GM23338 (cell line): ENCODE results near the gene GPR142. TPM values are rescaled to one million over a fixed set of nuclear protein-coding genes. Genes with fewer than 3 reads are reported as not detected.
A peak's percentile ranks its signal among the peaks of the same experiment; 100 is the strongest.

ENCODE experiments used
- ATAC-seq: fragments of 200-7000 bp; cut with Tn5 transposase; 3 replicates; pipeline ENCODE4 v1.9.1; 2020
- DNase-seq: peaks from one replicate; pipeline ENCODE4 v3.0.0-alpha.2; 2015; ENCODE audit warnings: low spot score
- H2AFZ ChIP-seq: fragments of 200-600 bp; sonication (generic); 2 replicates; pipeline ENCODE4 v1.8.0; 2016; ENCODE audit warnings: antibody characterized with exemption, mild to moderate bottlenecking, moderate library complexity
- H3F3A ChIP-seq: fragments of 200-600 bp; sonication (generic); replicated peaks from 2 replicates; pipeline ENCODE4 v1.8.0; 2017; ENCODE audit warnings: antibody characterized with exemption, mixed run types, low read depth
- H3K27ac ChIP-seq: fragments of 200-600 bp; sonication (generic); 2 replicates; pipeline ENCODE4 v1.6.1; 2016; ENCODE audit warnings: low read depth
- H3K27me3 ChIP-seq: fragments of 200-600 bp; sonication (generic); 2 replicates; pipeline ENCODE4 v1.8.0; 2016; ENCODE audit warnings: mild to moderate bottlenecking, mixed run types, moderate library complexity; ENCODE audit not compliant: insufficient read depth
- H3K36me3 ChIP-seq: fragments of 200-600 bp; sonication (generic); 2 replicates; pipeline ENCODE4 v1.8.0; 2016; ENCODE audit warnings: mild to moderate bottlenecking; ENCODE audit not compliant: insufficient read depth
- H3K4me1 ChIP-seq: fragments of 200-600 bp; sonication (generic); 2 replicates; pipeline ENCODE4 v1.8.0; 2016; ENCODE audit warnings: mild to moderate bottlenecking, moderate library complexity; ENCODE audit not compliant: insufficient read depth
- H3K4me2 ChIP-seq: fragments of 200-600 bp; sonication (generic); 2 replicates; pipeline ENCODE4 v1.7.1; 2017; ENCODE audit warnings: mixed run types
- H3K4me3 ChIP-seq: fragments of 200-600 bp; sonication (generic); 2 replicates; pipeline ENCODE4 v1.6.1; 2016; ENCODE audit warnings: mixed run types
- H3K79me2 ChIP-seq: fragments of 200-600 bp; sonication (generic); replicated peaks from 2 replicates; pipeline ENCODE4 v1.8.0; 2017; ENCODE audit warnings: mild to moderate bottlenecking; ENCODE audit not compliant: insufficient read depth
- H3K9me2 ChIP-seq: fragments of 200-600 bp; sonication (generic); 2 replicates; pipeline ENCODE4 v1.8.0; 2017; ENCODE audit not compliant: insufficient read depth
- H4K20me1 ChIP-seq: fragments of 200-600 bp; sonication (generic); replicated peaks from 2 replicates; pipeline ENCODE4 v1.8.0; 2017; ENCODE audit warnings: mild to moderate bottlenecking; ENCODE audit not compliant: insufficient read depth
- H3K27ac Mint-ChIP-seq: 2 replicates; pipeline ENCODE4 v1.8.0; 2020; ENCODE audit warnings: inconsistent platforms, mild to moderate bottlenecking, moderate library complexity, mixed read lengths
- H3K27me3 Mint-ChIP-seq: 3 replicates; pipeline ENCODE4 v1.8.0; 2022; ENCODE audit warnings: low read depth, mild to moderate bottlenecking, moderate library complexity, mixed read lengths, inconsistent platforms; ENCODE audit not compliant: insufficient read depth, poor library complexity
- H3K36me3 Mint-ChIP-seq: 3 replicates; pipeline ENCODE4 v1.8.0; 2021; ENCODE audit warnings: low read depth, mild to moderate bottlenecking, inconsistent platforms, moderate library complexity, mixed read lengths
- H3K4me1 Mint-ChIP-seq: 3 replicates; pipeline ENCODE4 v1.8.0; 2020; ENCODE audit warnings: mild to moderate bottlenecking, inconsistent platforms, mixed read lengths
- H3K4me3 Mint-ChIP-seq: 3 replicates; pipeline ENCODE4 v1.8.0; 2021; ENCODE audit warnings: moderate library complexity, mild to moderate bottlenecking, inconsistent platforms, mixed read lengths
- H3K9me3 Mint-ChIP-seq: 3 replicates; pipeline ENCODE4 v1.8.0; 2020; ENCODE audit warnings: moderate library complexity, mild to moderate bottlenecking, inconsistent platforms, mixed read lengths
- CREB1 ChIP-seq: fragments of 250-450 bp; sonication (Bioruptor Pico); IDR thresholded peaks from 2 replicates; pipeline ENCODE4 v1.5.0; 2020; ENCODE audit warnings: low read depth, mild to moderate bottlenecking, moderate library complexity
- EZH2 ChIP-seq: fragments of 200-600 bp; sonication (generic); IDR thresholded peaks from one replicate; pipeline ENCODE4 v1.8.0; 2017; ENCODE audit warnings: antibody characterized with exemption, mild to moderate bottlenecking, low read depth; ENCODE audit not compliant: unreplicated experiment
- EZH2phosphoT487 ChIP-seq: fragments of 200-600 bp; sonication (generic); IDR thresholded peaks from one replicate; pipeline ENCODE4 v1.8.1; 2018; ENCODE audit warnings: antibody characterized with exemption; ENCODE audit not compliant: unreplicated experiment
- JUNB ChIP-seq: IDR thresholded peaks from one replicate; pipeline ENCODE4 v1.6.1; 2016; ENCODE audit warnings: antibody characterized with exemption; ENCODE audit not compliant: unreplicated experiment
- NANOG ChIP-seq: IDR thresholded peaks from 2 replicates; pipeline ENCODE4 v1.6.1; 2016; ENCODE audit warnings: antibody characterized with exemption, borderline replicate concordance
- POLR2AphosphoS5 ChIP-seq: IDR thresholded peaks from 2 replicates; pipeline ENCODE4 v1.6.1; 2016; ENCODE audit warnings: antibody characterized with exemption, low read depth
- STAT1 ChIP-seq: IDR thresholded peaks from one replicate; pipeline ENCODE4 v1.6.1; 2016; ENCODE audit warnings: antibody characterized with exemption; ENCODE audit not compliant: unreplicated experiment
- ZNF114 ChIP-seq: fragments of 250-450 bp; sonication (Bioruptor Pico); IDR thresholded peaks from 2 replicates; pipeline ENCODE4 v1.5.0; 2020; ENCODE audit warnings: mild to moderate bottlenecking, moderate library complexity
- ZNF331 ChIP-seq: fragments of 250-450 bp; sonication (Bioruptor Pico); IDR thresholded peaks from 2 replicates; pipeline ENCODE4 v1.5.0; 2020; ENCODE audit warnings: low read depth, mild to moderate bottlenecking, moderate library complexity
- polyA plus RNA-seq: library from polyadenylated mRNA; unstranded; fragments of >200 nt; fragmentation: Nextera tagmentation; extraction: Ambion mirVana; gene quantifications from 2 replicates; pipeline ENCODE4 v1.2.1, GENCODE V29; 2016
- total RNA-seq: library from RNA; depleted of rRNA; stranded (reverse); fragments of >200 nt; shearing (Covaris generic); gene quantifications from 2 replicates; pipeline ENCODE4 v1.2.3, GENCODE V29; 2014
- TF ChIP-seq, protein P1 (sequence below), 2 experiments: fragments of 200-600 bp in 1 of 2; sonication (generic) in 1 of 2; conservative IDR thresholded peaks; 2 replicates each; pipeline versions ENCODE4 v1.5.1 to v1.6.1; 2016 to 2017; ENCODE audit warnings: antibody characterized with exemption in 2 of 2, low read depth in 2 of 2, mild to moderate bottlenecking in 2 of 2, moderate library complexity in 1 of 2
- TF ChIP-seq, protein P2 (sequence below): fragments of 250-450 bp; sonication (Bioruptor Pico); IDR thresholded peaks from 2 replicates; pipeline ENCODE4 v1.5.0; 2020; ENCODE audit warnings: mild to moderate bottlenecking, moderate library complexity

GPR142 gene
- total and polyA plus RNA-seq, 2 experiments from 2014 or later, result not detected

- H3K4me1 ChIP-seq, result peaks cover 14% of the 10 kb centered on the region
- H4K20me1 ChIP-seq, result no peaks in the 10 kb centered on the region
- H3K27me3 ChIP-seq, result no peaks in the 10 kb centered on the region
- TF ChIP-seq CREB1 (CRISPR knock-in tag), result no peak
- no peak for TF ChIP-seq ZNF114 (CRISPR knock-in tag)
- no peak for TF ChIP-seq STAT1
- TF ChIP-seq JUNB, result no peak
- TF ChIP-seq, protein P1, sequence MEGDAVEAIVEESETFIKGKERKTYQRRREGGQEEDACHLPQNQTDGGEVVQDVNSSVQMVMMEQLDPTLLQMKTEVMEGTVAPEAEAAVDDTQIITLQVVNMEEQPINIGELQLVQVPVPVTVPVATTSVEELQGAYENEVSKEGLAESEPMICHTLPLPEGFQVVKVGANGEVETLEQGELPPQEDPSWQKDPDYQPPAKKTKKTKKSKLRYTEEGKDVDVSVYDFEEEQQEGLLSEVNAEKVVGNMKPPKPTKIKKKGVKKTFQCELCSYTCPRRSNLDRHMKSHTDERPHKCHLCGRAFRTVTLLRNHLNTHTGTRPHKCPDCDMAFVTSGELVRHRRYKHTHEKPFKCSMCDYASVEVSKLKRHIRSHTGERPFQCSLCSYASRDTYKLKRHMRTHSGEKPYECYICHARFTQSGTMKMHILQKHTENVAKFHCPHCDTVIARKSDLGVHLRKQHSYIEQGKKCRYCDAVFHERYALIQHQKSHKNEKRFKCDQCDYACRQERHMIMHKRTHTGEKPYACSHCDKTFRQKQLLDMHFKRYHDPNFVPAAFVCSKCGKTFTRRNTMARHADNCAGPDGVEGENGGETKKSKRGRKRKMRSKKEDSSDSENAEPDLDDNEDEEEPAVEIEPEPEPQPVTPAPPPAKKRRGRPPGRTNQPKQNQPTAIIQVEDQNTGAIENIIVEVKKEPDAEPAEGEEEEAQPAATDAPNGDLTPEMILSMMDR (conservative IDR thresholded peaks at IDR 0.05; ENCODE audit: low read depth in 2 of 2), result no peak
- no peak for TF ChIP-seq POLR2AphosphoS5
- no peak for TF ChIP-seq EZH2phosphoT487
- no peak for TF ChIP-seq ZNF331 (CRISPR knock-in tag)
- TF ChIP-seq NANOG, result no peak
- no peak for TF ChIP-seq EZH2
- H3K36me3 Mint-ChIP-seq, result no peaks in the 10 kb centered on the region
- peaks cover 16% of the 10 kb centered on the region for H3K4me1 Mint-ChIP-seq
- H3K4me2 ChIP-seq, result no peak overlapping the region
- DNase-seq (no peak), ATAC-seq (no peak)
- H3K27ac Mint-ChIP-seq, result no peak overlapping the region
- no peaks in the 10 kb centered on the region for H3K9me3 Mint-ChIP-seq
- no peaks in the 10 kb centered on the region for H3K9me2 ChIP-seq
- H3K4me3 Mint-ChIP-seq, result no peak overlapping the region
- 0 out of 2 replicates have a peak, but pooled peaks cover 4% of the 10 kb centered on the region for H3F3A ChIP-seq
- no peak overlapping the region for H3K27ac ChIP-seq
- H3K79me2 ChIP-seq, result no peaks in the 10 kb centered on the region
- no peak overlapping the region for H3K4me3 ChIP-seq
- peaks cover 9% of the 10 kb centered on the region for H3K27me3 Mint-ChIP-seq
- H2AFZ ChIP-seq, result 0 out of 2 replicates have a peak overlapping the region, but pooled peaks have one; percentile 10
- no peaks in the 10 kb centered on the region for H3K36me3 ChIP-seq
These were observed 34.7 kb downstream of the GPR142 start for GRCh38 chr17:74402048-74402447.

- H2AFZ ChIP-seq, result peak overlapping the region; percentile 94
- H3K27ac Mint-ChIP-seq, result no peak overlapping the region
- peaks cover 16% of the 10 kb centered on the region for H3K4me1 Mint-ChIP-seq
- peaks cover 14% of the 10 kb centered on the region for H3K4me1 ChIP-seq
- H3K4me2 ChIP-seq, result peak overlapping the region; percentile 75
- H3K4me3 ChIP-seq, result peak overlapping the region; percentile 41
- H3F3A ChIP-seq, result 0 out of 2 replicates have a peak, but pooled peaks cover 4% of the 10 kb centered on the region
- no peaks in the 10 kb centered on the region for H3K36me3 Mint-ChIP-seq
- H3K9me3 Mint-ChIP-seq, result no peaks in the 10 kb centered on the region
- DNase-seq (no peak), ATAC-seq (peak; percentile 43)
- peaks cover 14% of the 10 kb centered on the region for H3K27me3 Mint-ChIP-seq
- H4K20me1 ChIP-seq, result no peaks in the 10 kb centered on the region
- H3K4me3 Mint-ChIP-seq, result no peak overlapping the region; the same call in 2 of the 3 replicates
- peak overlapping the region; percentile 39; the same call in 1 of the 2 replicates for H3K27ac ChIP-seq
- no peaks in the 10 kb centered on the region for H3K36me3 ChIP-seq
- no peaks in the 10 kb centered on the region for H3K9me2 ChIP-seq
- no peaks in the 10 kb centered on the region for H3K79me2 ChIP-seq
- H3K27me3 ChIP-seq, result no peaks in the 10 kb centered on the region
- TF ChIP-seq, protein P1 (conservative IDR thresholded peaks at IDR 0.05; ENCODE audit: low read depth in 2 of 2), result no peak
- no peak for TF ChIP-seq ZNF114 (CRISPR knock-in tag)
- TF ChIP-seq POLR2AphosphoS5, result no peak
- no peak for TF ChIP-seq EZH2
- TF ChIP-seq ZNF331 (CRISPR knock-in tag), result no peak
- no peak for TF ChIP-seq JUNB
- no peak for TF ChIP-seq CREB1 (CRISPR knock-in tag)
- TF ChIP-seq, protein P2, sequence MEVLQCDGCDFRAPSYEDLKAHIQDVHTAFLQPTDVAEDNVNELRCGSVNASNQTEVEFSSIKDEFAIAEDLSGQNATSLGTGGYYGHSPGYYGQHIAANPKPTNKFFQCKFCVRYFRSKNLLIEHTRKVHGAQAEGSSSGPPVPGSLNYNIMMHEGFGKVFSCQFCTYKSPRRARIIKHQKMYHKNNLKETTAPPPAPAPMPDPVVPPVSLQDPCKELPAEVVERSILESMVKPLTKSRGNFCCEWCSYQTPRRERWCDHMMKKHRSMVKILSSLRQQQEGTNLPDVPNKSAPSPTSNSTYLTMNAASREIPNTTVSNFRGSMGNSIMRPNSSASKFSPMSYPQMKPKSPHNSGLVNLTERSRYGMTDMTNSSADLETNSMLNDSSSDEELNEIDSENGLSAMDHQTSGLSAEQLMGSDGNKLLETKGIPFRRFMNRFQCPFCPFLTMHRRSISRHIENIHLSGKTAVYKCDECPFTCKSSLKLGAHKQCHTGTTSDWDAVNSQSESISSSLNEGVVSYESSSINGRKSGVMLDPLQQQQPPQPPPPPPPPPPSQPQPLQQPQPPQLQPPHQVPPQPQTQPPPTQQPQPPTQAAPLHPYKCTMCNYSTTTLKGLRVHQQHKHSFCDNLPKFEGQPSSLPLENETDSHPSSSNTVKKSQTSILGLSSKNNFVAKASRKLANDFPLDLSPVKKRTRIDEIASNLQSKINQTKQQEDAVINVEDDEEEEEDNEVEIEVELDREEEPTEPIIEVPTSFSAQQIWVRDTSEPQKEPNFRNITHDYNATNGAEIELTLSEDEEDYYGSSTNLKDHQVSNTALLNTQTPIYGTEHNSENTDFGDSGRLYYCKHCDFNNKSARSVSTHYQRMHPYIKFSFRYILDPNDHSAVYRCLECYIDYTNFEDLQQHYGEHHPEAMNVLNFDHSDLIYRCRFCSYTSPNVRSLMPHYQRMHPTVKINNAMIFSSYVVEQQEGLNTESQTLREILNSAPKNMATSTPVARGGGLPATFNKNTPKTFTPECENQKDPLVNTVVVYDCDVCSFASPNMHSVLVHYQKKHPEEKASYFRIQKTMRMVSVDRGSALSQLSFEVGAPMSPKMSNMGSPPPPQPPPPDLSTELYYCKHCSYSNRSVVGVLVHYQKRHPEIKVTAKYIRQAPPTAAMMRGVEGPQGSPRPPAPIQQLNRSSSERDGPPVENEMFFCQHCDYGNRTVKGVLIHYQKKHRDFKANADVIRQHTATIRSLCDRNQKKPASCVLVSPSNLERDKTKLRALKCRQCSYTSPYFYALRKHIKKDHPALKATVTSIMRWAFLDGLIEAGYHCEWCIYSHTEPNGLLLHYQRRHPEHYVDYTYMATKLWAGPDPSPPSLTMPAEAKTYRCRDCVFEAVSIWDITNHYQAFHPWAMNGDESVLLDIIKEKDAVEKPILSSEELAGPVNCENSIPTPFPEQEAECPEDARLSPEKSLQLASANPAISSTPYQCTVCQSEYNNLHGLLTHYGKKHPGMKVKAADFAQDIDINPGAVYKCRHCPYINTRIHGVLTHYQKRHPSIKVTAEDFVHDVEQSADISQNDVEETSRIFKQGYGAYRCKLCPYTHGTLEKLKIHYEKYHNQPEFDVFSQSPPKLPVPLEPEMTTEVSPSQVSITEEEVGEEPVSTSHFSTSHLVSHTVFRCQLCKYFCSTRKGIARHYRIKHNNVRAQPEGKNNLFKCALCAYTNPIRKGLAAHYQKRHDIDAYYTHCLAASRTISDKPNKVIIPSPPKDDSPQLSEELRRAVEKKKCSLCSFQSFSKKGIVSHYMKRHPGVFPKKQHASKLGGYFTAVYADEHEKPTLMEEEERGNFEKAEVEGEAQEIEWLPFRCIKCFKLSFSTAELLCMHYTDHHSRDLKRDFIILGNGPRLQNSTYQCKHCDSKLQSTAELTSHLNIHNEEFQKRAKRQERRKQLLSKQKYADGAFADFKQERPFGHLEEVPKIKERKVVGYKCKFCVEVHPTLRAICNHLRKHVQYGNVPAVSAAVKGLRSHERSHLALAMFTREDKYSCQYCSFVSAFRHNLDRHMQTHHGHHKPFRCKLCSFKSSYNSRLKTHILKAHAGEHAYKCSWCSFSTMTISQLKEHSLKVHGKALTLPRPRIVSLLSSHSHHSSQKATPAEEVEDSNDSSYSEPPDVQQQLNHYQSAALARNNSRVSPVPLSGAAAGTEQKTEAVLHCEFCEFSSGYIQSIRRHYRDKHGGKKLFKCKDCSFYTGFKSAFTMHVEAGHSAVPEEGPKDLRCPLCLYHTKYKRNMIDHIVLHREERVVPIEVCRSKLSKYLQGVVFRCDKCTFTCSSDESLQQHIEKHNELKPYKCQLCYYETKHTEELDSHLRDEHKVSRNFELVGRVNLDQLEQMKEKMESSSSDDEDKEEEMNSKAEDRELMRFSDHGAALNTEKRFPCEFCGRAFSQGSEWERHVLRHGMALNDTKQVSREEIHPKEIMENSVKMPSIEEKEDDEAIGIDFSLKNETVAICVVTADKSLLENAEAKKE (CRISPR knock-in tag), result no peak
These were observed 36.3 kb downstream of the GPR142 start for GRCh38 chr17:74403512-74404137.
